ENCODE measurements around the gene XRCC1. TPM values are rescaled to one million over a fixed set of nuclear protein-coding genes. Genes with fewer than 3 reads are reported as not detected.
A peak's percentile ranks its signal among the peaks of the same experiment; 100 is the strongest.

XRCC1 gene
- total RNA-seq, 1 experiment from 2014 or later: 23.4 TPM

- Histone ChIP-seq H3K4me2 (ENCODE audit: low read length) (peak within 1 kb of the TSS; percentile 97), H3F3A (ENCODE audit: low read length, unreplicated experiment) (no peaks in the 10 kb centered on the region), H3K79me2 (ENCODE audit: low read length) (no peaks in the 10 kb centered on the region), H3K27me3 (ENCODE audit: low read length) (no peaks in the 10 kb centered on the region), H3K9me3 (ENCODE audit: low read length) (no peaks in the 10 kb centered on the region), H3K4me3 (ENCODE audit: low read length) (peak within 1 kb of the TSS; percentile 84), H3K36me3 (ENCODE audit: low read depth, low read length) (no peaks in the 10 kb centered on the region), H3K4me1 (ENCODE audit: insufficient read depth, low read length) (0 out of 2 replicates have a peak, but pooled peaks cover 9% of the 10 kb centered on the region), H2AFZ (ENCODE audit: low read length) (peak within 1 kb of the TSS; percentile 99), H4K20me1 (ENCODE audit: low read length) (no peaks in the 10 kb centered on the region), H3K27ac (ENCODE audit: low read length) (no peak within 1 kb of the TSS), H3K9me2 (replicated peaks; ENCODE audit: low read length) (no peaks in the 10 kb centered on the region), H3K9ac (ENCODE audit: low read length) (peak within 1 kb of the TSS; percentile 69)
- TF ChIP-seq, protein P1, sequence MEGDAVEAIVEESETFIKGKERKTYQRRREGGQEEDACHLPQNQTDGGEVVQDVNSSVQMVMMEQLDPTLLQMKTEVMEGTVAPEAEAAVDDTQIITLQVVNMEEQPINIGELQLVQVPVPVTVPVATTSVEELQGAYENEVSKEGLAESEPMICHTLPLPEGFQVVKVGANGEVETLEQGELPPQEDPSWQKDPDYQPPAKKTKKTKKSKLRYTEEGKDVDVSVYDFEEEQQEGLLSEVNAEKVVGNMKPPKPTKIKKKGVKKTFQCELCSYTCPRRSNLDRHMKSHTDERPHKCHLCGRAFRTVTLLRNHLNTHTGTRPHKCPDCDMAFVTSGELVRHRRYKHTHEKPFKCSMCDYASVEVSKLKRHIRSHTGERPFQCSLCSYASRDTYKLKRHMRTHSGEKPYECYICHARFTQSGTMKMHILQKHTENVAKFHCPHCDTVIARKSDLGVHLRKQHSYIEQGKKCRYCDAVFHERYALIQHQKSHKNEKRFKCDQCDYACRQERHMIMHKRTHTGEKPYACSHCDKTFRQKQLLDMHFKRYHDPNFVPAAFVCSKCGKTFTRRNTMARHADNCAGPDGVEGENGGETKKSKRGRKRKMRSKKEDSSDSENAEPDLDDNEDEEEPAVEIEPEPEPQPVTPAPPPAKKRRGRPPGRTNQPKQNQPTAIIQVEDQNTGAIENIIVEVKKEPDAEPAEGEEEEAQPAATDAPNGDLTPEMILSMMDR (conservative IDR thresholded peaks at IDR 0.05; ENCODE audit: low read depth, low read length): peak; percentile 42
- no peak for TF ChIP-seq EZH2phosphoT487 (IDR thresholded peaks at IDR 0.05; ENCODE audit: borderline replicate concordance, low read length)
- BruUV-seq (replicated peaks): no TSS peak
- DNase-seq: peak; percentile 17
- POLR2A ChIA-PET (ENCODE audit: unreplicated experiment): interaction anchor here (0.6 kb wide), 1 partner anchor 28 kb away, joined by 6 read pairs; no protein-coding TSS in a partner anchor
- intact Hi-C loops (cut with micrococcal nuclease): loop anchor here (5.0 kb wide), 2 partner anchors 42 to 57 kb away; no protein-coding TSS in a partner anchor
- peak; percentile 54 for ATAC-seq
- CTCF ChIA-PET: interaction anchor here (0.6 to 1.9 kb wide), 3 partner anchors 15 to 72 kb away, joined by 3 to 14 read pairs (median 4); no protein-coding TSS in a partner anchor
These were observed 70.7 kb downstream of the XRCC1 start, which contains the start of gene PHLDB3 for GRCh38 chr19:43504426-43505185. Gene PHLDB3, minus strand, starts transcription at chr19:43504746. Its CDS starts 628 bp downstream, at chr19:43504118.

- H2AFZ ChIP-seq (ENCODE audit: low read length): peak overlapping the region; percentile 99
- H3K79me2 ChIP-seq (ENCODE audit: low read length): no peaks in the 10 kb centered on the region
- H3K9me3 ChIP-seq (ENCODE audit: low read length): no peaks in the 10 kb centered on the region
- H3K9me2 ChIP-seq (replicated peaks; ENCODE audit: low read length): no peaks in the 10 kb centered on the region
- ATAC-seq (peak; percentile 92), DNase-seq (peak; percentile 91)
- TF ChIP-seq EZH2phosphoT487 (IDR thresholded peaks at IDR 0.05; ENCODE audit: borderline replicate concordance, low read length): no peak
- no peak for TF ChIP-seq EZH2 (IDR thresholded peaks at IDR 0.05; ENCODE audit: low read length, unreplicated experiment)
- TF ChIP-seq, protein P1 (conservative IDR thresholded peaks at IDR 0.05; ENCODE audit: low read depth, low read length): no peak; the same call in 1 of the 2 replicates
- H3K36me3 ChIP-seq (ENCODE audit: low read depth, low read length): no peaks in the 10 kb centered on the region
- ChIA-PET CTCF (interaction anchor here (0.5 to 1.9 kb wide), 6 partner anchors 16 to 1412 kb away, joined by 3 to 14 read pairs (median 4); no protein-coding TSS in a partner anchor), POLR2A (ENCODE audit: unreplicated experiment) (interaction anchor here (0.6 to 0.7 kb wide), 3 partner anchors 27 to 306 kb away, joined by 3 to 25 read pairs (median 6); partner anchors contain the start of gene PLAUR)
- no peaks in the 10 kb centered on the region for H3K27me3 ChIP-seq (ENCODE audit: low read length)
- H3K9ac ChIP-seq (ENCODE audit: low read length): peak overlapping the region; percentile 69
- H3K4me1 ChIP-seq (ENCODE audit: insufficient read depth, low read length): 0 out of 2 replicates have a peak, but pooled peaks cover 9% of the 10 kb centered on the region
- no peaks in the 10 kb centered on the region for H3F3A ChIP-seq (ENCODE audit: low read length, unreplicated experiment)
- intact Hi-C loops (cut with micrococcal nuclease): loop anchor here (5.0 kb wide), 2 partner anchors 41 to 56 kb away; no protein-coding TSS in a partner anchor
- peak overlapping the region; percentile 97 for H3K4me2 ChIP-seq (ENCODE audit: low read length)
- H4K20me1 ChIP-seq (ENCODE audit: low read length): no peaks in the 10 kb centered on the region
- peak overlapping the region; percentile 84 for H3K4me3 ChIP-seq (ENCODE audit: low read length)
- no TSS peak for BruUV-seq (replicated peaks)
- no peak overlapping the region for H3K27ac ChIP-seq (ENCODE audit: low read length)
These were observed 71.6 kb downstream of the XRCC1 start for GRCh38 chr19:43503501-43504425.
